NCI-H345 treated with DMSO at 0.1 percent for 48 hours (cell line): ENCODE data around the gene MCU.

ENCODE experiments used
- DNase-seq: peaks from one replicate; lab custom pipeline; 2025; ENCODE audit not compliant: unreplicated experiment; lab: John Stamatoyannopoulos, UW

Gene MCU

GRCh38 chr10:72800741-72801092 is 108.8 kb downstream of the MCU start:
- DNase-seq, result no peak

GRCh38 chr10:72801263-72801868 is 109.4 kb downstream of the MCU start:
- no peak for DNase-seq

GRCh38 chr10:72802332-72802731 is 110.4 kb downstream of the MCU start:
- no peak for DNase-seq

- no peak for DNase-seq
Observed at GRCh38 chr10:72802763-72803505, 111.0 kb downstream of the MCU start.

GRCh38 chr10:72808001-72808400 is 116.1 kb downstream of the MCU start:
- DNase-seq, result no peak

GRCh38 chr10:72809006-72809405 is 117.1 kb downstream of the MCU start:
- DNase-seq, result no peak

- no peak for DNase-seq
Observed at GRCh38 chr10:72810976-72811375, 119.0 kb downstream of the MCU start.

- no peak for DNase-seq
Observed at GRCh38 chr10:72812415-72812752, 120.4 kb downstream of the MCU start.

- DNase-seq, result no peak
Observed at GRCh38 chr10:72812753-72813430, 120.9 kb downstream of the MCU start.

GRCh38 chr10:72814099-72814790 is 122.3 kb downstream of the MCU start:
- no peak for DNase-seq

GRCh38 chr10:72816565-72816964 is 124.6 kb downstream of the MCU start:
- no peak for DNase-seq

GRCh38 chr10:72818076-72818475 is 126.1 kb downstream of the MCU start:
- DNase-seq, result no peak

- DNase-seq, result no peak
Observed at GRCh38 chr10:72819053-72819452, 127.1 kb downstream of the MCU start.

GRCh38 chr10:72821606-72822005 is 129.7 kb downstream of the MCU start:
- no peak for DNase-seq

GRCh38 chr10:72822342-72822986 is 130.5 kb downstream of the MCU start:
- no peak for DNase-seq

- no peak for DNase-seq
Observed at GRCh38 chr10:72825163-72825562, 133.2 kb downstream of the MCU start.

- DNase-seq, result no peak
Observed at GRCh38 chr10:72826346-72826745, 134.4 kb downstream of the MCU start.

GRCh38 chr10:72828294-72828693 is 136.4 kb downstream of the MCU start:
- DNase-seq, result no peak

GRCh38 chr10:72830625-72831024 is 138.7 kb downstream of the MCU start:
- DNase-seq, result no peak

GRCh38 chr10:72831696-72832409 is 139.9 kb downstream of the MCU start:
- DNase-seq, result no peak

GRCh38 chr10:72832701-72833100 is 140.8 kb downstream of the MCU start:
- no peak for DNase-seq
